Renal cortex interstitium (tissue), 11 donors: ENCODE measurements around the gene LDLRAP1. TPM values are rescaled to one million over a fixed set of nuclear protein-coding genes. Genes with fewer than 3 reads are reported as not detected.

ENCODE experiments used
- DNase-seq, 11 donors: peaks; one replicate each; pipeline ENCODE4 v3.0.0-alpha.2; 2013; ENCODE audit warnings: low read depth in 9 of 11, low spot score in 4 of 11; ENCODE audit errors: extremely low read depth in 1 of 11
- polyA plus RNA-seq, 3 donors: library from polyadenylated mRNA; unstranded; fragments of 120-200 nt; gene quantifications; one replicate each; pipeline ENCODE4 v1.2.1, GENCODE V29; 2013; ENCODE audit not compliant: insufficient read length in 3 of 3

LDLRAP1 gene
- polyA plus RNA-seq, 3 donors, result 11.0 to 15.3 (median 13.6) TPM

GRCh38 chr1:25534410-25534788, 9.0 kb upstream of the LDLRAP1 start:
- DNase-seq, result no peak

DNA sequence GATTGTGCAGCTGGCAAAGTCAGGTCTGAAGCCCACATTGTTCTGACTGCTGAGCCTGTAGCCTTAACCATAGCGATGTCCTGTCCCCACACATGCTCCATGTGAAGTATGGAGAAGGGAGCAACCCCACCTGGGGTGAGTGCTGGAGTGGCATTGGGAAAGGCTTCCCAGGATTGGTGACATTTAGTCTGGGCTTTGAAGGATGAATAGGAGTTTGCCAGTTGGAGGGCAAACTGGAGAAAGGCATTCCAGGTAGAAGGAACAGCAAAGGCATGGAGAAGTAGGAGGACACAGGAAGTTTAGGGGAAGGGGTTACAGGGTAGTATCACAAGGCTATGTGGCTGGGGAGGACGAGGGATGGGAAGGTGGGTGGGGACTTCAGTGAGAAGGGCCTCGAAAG, 7.3 kb upstream of the LDLRAP1 start:
- no peak for DNase-seq

DNA sequence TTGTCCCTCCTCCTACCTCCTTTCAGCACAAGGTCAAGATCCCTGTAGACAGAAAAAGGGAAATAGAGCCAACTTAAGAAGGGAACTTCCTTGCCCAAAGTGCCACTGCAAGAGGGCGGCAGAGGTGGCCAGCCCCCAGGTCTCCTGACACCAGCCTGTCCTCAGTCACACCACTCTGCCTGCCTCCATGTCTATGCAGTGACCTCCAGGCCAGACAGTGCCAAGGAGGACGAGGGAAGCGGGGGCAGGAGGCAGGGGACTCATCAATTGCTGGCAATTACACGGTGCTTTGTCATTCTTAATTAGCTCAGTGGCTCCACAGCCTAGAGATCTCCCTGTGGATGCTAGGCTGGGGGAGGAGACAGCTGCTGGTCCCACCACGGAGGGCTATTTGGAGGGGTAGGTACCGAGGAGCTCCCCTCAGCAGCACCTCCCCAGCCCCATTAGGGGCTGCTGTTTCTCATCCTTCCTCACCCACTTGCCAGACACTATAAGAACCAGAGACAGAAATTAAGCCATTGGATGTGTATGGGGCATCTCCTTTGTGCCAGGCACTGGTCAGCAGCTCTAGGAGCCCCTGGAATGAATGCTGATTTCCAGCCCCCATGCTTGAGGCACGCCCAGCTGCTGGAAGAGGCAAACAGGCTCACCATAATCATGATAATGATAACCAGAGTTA, 6.1 kb upstream of the LDLRAP1 start:
- no peak for DNase-seq

DNA sequence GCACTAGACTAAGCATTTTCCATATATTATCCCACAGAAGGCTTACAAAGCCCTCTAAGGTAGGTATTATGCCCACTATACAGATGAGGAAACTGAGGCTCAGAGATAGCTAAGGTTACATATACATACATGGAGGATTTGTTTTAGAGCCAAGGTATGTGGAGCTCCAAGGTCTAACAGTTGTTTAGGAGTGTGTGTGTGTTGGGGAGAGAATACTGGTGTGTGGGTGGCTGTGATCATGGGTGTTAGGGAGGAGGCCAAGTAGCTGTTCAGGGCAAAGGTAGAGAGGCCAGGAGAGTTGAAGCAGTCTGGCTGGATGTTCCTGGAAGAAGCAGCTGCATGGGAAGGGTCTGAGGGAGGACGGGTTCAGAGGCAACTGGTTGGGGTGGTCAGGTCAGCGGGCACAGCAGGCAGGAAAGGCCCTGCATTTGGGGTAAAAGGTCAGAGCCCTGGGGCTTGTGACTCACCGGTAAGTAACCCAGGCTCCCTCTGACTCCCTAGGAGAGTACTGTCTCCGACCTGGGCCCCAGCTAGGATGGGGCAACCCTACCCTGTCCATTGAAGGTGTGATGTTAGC, 5.1 kb upstream of the LDLRAP1 start:
- DNase-seq, result no peak

DNA sequence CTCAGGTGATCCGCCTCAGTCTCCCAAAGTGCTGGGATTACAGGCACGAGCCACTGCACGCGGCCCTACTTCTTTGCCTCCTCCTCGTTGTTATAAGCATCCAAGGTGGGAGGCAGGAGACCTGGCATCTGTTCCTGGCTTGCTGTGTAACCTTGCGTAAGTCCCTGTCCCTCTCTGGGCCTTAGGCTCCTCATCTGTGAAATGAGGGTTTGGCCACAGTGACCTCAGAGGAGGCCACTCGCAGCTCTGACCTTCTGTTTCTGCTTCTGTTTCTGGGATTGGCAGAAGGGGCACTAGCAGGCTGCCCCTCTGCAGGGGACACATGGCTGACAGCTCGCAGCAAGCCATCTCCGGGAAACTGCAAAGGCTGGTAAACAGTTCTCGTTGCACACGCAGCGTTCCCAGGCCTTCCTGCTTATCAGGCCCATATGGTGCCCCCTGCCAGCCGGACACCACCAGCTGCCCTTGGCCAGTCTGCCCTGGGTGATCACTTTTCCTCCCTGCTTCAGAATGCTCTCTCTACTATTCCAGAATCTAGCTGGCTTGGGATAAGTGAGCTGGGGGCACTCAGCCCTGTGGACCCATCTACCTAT, 2.6 kb upstream of the LDLRAP1 start:
- DNase-seq, result no peak

GRCh38 chr1:25541425-25541824, 2.0 kb upstream of the LDLRAP1 start:
- DNase-seq, result no peak

- DNase-seq, result no peak
Measured at GRCh38 chr1:25541889-25542658, 1.3 kb upstream of the LDLRAP1 start.

GRCh38 chr1:25543005-25543424, 391 bp upstream of the LDLRAP1 start:
- no peak for DNase-seq

DNA sequence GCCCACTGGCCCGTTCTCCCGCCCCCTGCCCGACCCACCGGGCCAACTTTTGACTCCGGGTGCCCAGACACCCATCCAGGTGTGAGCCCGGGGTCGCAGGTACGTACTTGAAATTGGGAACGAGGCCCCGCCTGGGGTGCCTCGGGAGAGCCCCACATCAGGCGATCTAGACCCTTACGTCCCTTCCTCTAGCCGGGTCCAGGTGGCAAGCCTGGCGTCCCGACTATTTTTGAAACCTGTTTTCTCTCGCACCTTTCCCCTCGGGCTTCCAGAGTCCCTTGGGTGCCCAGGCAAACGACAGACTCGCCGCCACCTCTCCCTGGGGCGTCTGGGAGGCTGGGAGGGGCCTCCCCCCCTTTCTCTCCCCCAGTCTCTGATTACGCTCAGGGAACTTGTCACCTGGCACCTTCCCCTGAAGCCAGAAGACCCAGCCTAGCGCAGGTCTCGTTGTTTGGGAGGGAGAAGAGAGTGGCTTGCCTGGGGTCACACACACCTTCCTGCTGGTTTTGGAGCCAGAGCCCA, 898 bp downstream of the LDLRAP1 start:
- DNase-seq, result no peak

GRCh38 chr1:25544819-25545218, 1.4 kb downstream of the LDLRAP1 start:
- no peak for DNase-seq

DNA sequence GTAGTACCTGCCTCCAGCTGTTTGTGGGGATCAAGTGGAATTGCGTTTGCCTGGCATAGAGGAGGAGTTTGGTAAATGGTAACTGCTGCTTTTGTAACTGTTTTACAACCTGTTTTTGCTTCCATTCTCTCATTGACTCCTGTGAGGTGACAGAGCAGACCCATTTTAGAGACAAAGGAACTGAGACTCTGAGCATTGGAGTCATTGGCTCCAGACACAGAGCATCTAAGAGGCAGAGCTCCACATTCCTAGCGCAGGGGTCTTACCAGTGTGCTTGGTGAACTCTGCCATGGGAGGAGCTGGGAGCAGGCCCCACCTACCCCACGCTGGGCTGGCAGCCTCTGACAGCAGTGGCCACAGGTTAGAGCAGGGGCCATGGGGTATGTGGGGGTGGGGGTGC, 2.4 kb downstream of the LDLRAP1 start:
- DNase-seq, result no peak

- no peak for DNase-seq
Measured at GRCh38 chr1:25546193-25546592, 2.8 kb downstream of the LDLRAP1 start.

DNA sequence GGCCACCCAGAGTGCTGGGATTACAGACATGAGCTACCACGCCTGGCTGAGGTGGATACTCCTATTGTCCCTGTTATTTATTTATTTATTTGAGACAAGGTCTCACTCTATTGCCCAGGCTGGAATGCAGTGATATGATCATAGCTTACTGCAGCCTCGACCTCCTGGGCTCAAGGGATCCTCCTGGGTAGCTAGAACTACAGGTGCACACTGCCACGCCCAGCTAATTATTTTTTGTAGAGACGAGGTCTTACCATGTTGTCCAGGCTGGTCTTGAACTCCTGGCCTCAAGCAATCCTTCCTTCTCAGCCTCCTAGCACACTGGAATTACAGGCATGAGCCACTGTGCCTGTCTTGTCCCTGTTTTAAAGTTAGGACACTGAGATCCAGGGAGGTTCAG, 5.2 kb downstream of the LDLRAP1 start:
- DNase-seq, result no peak

GRCh38 chr1:25549273-25550154, 6.1 kb downstream of the LDLRAP1 start:
- no peak for DNase-seq

- no peak for DNase-seq
Measured at GRCh38 chr1:25550155-25550506, 6.7 kb downstream of the LDLRAP1 start.

DNA sequence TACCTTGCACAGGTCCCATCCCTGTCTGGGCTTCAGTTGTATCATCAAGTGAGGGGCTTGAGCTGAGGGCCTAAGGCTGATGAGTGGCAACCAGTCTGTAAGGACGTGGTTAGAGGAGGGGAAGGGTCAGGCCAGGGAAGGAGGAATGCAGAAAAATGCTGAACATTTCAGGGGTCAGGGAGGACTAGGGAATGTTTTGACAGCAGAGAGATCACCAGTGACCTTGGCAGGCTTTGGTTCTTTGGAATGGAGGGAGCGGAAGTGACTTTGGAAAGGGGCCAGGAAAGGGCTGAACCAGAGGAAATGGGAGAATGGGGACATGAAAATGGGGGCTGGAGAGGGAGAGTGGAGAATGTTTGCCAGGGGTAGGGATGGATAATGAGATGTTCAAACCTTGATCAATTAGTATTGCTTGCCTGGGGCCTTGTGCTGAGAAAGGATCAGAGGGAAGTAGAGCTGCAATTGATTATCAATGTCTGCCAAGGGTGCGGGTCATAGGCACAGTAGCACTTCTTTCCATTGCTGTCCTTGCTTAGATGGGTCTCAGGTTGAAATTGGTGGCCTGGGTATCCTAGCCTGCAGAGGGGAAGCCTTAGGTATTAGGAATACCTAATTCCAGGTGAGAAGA, 7.4 kb downstream of the LDLRAP1 start:
- no peak for DNase-seq

DNA sequence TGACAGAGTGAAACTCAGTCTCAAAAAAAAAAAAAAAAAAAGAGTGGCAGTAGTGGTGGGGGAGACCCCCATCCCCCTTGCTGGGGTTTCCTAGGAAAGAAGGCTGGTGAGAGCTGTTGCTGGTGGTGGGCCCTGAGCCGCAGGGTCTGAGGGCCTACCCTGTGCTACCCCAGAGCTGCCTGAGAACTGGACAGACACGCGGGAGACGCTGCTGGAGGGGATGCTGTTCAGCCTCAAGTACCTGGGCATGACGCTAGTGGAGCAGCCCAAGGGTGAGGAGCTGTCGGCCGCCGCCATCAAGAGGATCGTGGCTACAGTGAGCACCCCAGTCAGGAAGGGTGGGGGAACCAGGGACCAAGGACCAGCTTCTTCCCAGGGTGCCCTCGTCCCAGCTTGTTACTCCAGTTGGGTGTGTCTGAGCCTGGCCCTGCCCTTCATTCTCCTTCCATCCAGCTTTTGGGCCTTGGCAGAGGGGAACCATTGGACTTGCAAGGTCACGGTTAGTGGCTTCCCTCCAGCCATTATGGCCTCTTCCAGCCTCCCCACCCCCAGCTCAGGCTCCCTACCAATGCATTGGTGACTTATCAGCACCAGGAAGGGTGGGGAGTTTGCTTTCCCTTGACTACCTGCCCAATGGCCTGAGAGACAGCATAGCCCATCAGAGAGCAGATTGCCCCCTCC, 10.5 kb downstream of the LDLRAP1 start:
- DNase-seq, result no peak

GRCh38 chr1:25554430-25554780, 11.0 kb downstream of the LDLRAP1 start:
- no peak for DNase-seq
